Stimulated activated CD4-positive, alpha-beta T cell treated with anti-CD3 and anti-CD28 coated beads, Interleukin-12 subunit alpha, Interleukin-12 subunit beta, amount 100 ng/mL, for 24 hours (primary cell): ENCODE measurements around the gene S100PBP.
"Not testable (repeated sequence)": the region's sequence is repeated elsewhere in the genome, so short reads cannot be mapped to it uniquely, and the experiment has no call there.

Experiments used
- DNase-seq, 2 experiments: peaks; one replicate each; pipeline ENCODE4 v3.0.0-alpha.2; 2020; ENCODE audit warnings: low read depth in 2 of 2

The S100PBP gene

DNA sequence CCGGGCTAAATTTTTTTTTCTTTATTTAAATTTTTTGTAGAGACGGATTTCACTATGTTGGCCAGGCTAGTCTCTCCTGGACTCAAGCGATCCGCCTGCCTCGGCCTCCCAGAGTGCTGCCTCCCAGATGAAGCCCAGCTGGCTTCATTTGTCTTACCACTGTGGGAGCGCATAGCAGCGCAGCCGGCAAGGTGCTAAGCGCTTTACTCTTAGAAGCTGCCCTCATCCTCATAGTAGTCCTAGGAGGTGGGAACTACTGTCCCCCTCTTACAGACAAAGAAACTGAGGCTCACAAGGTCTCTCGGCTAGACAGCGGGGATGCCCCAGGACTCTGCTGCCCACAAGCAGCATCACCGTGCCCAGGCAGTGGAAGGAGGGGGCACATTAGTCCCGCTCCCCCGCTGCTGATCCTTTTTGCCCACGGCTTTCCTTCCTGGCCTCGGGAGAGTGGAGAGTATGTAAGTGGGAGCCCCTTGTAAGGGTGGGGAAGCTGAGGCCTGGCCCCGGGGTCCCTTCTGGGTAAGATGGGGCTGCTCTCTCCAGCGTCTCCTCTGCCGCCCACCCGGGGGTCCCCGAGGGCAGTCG lies 83.0 kb downstream of the S100PBP start:
- no peak for DNase-seq

DNA sequence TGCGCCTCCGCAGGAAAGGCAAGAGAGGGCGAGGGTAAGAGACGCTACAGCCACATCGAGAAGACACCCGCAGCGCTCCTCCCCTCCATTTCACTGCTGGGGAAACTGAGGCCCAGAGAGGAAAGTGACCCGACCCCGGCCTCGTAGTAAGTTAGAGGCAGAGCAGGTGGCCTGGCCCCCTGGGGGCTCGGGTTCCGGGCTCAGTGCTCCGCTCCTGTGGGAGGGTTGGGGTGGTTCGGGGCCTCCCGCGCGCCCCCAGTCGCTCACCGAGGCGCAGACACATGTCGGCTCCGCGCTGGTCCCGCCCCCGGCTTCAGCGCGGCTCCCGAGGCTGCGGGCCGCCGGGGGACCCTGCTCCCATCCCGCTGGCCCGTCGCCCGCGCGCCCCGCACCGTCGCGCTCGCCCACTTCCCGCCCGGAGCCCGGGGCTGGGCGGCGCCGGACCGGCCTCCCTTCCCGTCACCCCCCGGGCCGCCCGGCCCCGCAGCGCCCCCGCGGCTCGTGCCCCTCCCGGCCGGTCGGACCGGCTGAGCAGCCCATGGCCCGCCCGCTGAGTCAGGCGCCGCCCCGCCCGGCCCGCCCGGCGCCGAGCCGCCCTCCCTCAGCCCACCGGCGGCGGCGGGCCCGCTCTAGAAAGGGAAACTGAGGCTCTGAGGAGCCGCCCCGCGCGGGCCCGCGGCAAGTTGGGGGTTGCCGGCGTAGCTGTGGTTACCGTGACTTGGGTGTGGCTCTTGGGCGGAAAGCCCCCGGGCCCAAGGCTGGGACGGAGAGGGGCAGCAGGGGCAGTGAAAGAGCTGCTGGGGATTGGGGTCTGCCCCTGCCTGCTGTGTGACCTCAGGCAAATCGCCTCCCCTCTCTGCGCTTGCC lies 83.7 kb downstream of the S100PBP start, which contains the start of gene TMEM54:
Gene TMEM54, minus strand, starts transcription at position 434 of the 867 bp plus-strand sequence. Its CDS starts 151 bp downstream, at position 283.
- no peak for DNase-seq

DNA sequence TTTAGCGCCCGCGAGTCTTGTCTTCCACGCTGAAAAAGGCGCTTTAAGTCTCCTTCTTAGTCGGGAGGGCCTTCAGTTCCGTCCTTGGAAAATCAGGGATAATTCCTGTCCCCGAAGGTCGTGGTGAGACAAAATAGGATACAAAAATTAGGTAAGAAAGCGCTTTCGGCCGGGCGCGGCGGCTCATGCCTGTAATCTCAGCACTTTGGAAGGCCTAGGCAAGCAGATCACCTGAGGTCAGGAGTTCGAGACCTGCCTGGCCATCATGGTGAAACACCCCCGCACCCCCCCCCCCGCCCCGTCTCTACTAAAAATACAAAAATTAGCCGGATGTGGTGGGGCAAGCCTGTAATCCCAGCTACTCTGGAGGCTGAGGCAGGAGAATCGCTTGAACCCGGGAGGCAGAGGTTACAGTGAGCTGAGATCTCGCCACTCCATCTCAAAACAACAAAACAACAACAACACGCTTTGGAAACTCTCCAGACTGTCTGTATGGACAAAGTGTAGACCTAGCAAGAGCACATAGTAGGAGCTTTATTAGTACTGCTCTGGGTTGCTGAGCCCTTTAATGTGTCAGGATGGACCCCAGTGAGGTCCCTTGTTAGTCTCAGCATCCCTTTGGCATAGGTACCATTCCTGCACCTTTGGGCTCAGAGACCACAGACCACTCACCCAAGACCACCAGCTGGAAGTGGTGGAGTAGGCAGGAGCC lies 84.5 kb downstream of the S100PBP start:
- no peak for DNase-seq

- DNase-seq = no peak
These were observed 85.1 kb downstream of the S100PBP start for GRCh38 chr1:32902535-32902920.

DNA sequence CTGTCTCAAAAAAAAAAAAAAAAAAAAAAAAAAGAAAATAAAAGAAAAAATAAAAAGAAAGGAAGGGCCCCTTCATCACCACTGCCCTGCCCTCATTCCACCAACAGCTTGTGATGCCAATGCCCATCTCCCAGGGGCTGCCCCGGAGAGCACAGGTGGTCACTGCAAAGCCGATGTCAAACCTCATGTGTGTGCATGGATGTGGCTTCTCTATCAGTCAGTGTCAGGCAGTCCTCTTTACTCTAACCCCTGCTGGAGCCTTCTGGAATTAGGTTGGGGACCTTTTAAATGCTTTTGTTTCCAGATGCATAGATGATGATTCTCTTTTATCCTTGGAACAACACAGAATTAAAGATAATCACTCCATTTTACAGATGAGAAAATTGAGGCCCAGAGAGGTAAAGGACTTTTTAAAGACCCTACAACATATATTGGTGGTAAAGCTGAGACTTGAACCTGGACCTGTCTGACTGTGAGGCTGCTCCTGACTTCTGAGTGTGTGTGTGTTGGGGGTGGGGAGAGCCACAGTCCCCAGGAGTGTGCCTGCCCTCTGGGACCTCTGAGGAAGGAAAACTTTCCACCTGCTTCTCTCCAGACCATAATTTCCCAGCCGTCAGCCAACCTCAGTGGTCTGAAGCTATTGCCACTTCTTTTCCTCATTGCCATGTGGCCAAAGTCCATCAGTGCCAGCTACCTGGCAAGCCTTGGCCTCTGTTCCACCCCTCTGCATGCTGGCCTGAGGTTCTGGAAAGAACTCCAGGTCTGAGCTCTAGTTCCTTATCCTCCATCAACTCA lies 86.7 kb downstream of the S100PBP start:
- no peak for DNase-seq

GRCh38 chr1:32904797-32905196 lies 87.3 kb downstream of the S100PBP start:
- no peak for DNase-seq

- not testable (repeated sequence) for DNase-seq
These were observed 88.1 kb downstream of the S100PBP start for GRCh38 chr1:32905588-32905987.

- DNase-seq = no peak
These were observed 89.2 kb downstream of the S100PBP start for GRCh38 chr1:32906654-32907053.

GRCh38 chr1:32907435-32907834 lies 90.0 kb downstream of the S100PBP start:
- no peak for DNase-seq
